ENCODE data around the gene PAM.
"Not testable (repeated sequence)": the region's sequence is repeated elsewhere in the genome, so short reads cannot be mapped to it uniquely, and the experiment has no call there.

PAM gene

DNA sequence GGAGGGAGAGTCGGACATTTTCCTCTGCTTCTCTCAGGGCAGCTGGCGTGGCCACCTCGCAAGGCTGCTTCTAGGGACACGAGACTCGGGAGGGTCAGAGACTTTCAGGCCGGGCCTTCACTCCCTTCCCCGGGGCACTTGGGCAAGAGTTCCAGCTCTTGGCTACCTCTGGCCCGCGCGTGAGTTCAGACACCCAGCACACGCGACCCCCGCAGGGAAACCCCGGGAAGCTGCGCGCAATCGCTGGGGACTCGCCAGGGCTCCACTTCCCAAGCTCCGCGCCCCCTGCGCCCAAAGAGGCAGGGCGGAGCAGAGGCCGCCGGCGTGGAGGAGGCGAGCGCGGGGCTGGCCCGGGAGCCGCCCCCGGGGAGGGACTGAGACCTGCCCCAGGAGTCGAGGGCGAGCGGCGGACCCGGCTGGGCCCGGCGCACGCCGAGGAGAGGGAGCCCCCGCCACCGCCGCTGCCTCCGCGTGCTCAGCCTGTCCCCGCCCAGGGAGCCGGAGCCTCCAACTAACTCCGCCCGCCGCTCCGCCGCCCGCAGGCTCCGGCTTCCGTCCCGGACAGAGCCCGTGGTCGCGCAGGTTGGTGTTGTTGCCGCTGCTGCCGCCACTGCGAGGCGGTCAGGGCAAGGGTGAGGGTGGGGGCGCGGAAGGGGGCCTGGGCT is at the start of gene PAM:
Gene PAM (plus strand): TSS at position 539 of the 665 bp plus-strand sequence. CDS start 110,891 bp downstream, outside the sequence.
- peak; percentile 87 for DNase-seq

DNA sequence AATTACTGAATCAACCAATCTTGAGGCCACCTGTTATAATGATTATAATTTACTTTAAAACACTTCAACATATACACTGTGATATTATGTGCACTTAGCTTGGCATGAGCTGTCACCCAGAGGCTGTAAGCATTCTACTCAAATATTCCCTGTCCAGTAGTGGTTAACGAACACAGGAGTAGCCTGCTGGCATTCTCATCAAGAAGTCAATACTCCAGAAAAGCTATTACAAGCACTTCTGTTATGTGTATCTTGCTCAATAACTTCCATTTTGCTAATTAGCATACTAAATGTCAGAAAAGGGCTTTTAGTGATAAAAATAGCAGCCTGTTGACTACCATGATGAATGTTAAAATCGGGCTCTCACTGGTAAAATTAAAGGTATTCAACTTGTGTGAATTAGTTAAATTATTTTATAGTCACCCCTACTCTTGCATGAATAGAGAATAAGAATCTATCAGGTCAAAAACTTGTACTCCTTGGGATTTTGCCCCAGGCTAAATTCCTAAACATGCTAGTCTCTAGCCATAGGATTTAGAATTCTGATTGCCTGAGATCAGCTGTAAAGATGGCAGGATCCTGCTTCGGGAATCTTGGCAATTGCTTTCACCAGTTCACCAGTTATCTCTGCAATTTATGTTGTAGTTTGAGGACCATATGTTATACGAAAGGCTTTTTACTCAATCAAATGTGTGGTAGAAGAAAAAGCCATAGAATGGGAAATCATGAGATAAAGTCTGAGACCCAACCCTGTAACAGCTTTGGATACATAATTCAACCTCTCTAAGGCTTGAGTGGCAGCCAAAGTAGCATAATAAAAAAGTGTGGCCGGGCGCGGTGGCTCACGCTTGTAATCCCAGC is 43.4 kb upstream of the PAM start:
- no peak for DNase-seq

DNA sequence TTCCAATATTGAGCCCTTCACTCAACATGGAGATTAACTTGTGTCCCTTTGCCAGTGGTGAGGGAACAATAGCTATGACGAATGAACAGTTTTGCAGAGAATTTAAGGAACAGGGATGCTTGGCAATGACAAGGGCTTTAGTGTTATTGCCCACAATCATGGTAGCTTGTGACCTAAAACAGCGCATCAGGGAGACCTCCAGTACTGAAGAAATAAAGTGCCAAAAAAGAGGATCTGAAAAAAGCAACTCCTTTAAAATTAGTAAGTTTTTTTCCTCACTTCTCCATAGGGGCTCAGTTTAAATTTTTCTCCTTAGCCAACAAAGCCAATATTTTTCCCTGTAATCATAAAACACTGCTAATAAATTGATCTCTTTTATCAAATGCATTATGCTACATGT is 41.8 kb upstream of the PAM start:
- no peak for DNase-seq

DNA sequence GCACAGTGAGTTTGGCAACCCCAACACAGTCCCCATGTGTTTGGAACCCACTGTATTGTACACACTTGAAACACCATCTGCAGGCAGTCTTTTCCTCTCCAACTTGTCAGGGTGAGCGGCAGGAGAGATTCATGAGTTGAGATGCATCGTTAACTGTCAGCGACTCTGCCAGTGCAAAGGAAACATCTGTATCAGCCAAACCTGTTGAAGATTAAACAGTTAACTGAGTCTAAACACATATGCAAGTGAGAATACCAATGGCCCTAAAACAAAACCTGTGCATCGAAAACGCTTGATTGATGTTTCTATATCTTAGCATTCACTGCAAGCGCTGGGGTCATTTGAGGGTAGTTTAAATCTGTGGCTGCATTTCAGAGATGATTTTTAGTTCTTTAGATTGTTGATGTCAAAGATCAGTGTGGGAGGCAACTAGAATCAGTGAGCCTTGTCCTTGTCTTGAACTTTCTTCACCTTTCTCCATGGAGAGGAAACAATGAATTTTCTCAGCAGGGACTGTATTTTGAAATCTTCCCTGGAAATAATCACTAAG is 41.3 kb upstream of the PAM start:
- DNase-seq, result no peak

- no peak for DNase-seq
Observed at GRCh38 chr5:102715082-102715807, 39.9 kb upstream of the PAM start.

DNA sequence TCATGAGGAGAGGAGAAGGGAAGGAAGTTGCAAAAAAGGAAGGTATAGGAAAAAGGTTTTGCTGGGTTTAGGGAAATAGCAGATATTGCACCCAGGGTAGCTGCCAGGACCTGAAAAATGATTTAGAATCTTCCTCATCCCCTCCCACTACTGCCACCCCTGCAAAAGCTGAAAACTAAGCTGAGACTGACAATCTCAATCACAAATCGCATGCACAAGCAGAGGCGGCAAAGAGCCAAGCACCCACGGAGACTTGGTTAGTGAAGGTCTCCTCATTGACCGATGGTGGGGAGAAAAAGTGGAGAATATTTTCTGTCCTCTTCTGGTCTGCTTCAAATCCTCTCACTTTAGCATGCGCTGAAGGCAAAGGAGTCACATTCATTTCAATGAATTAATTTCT is 39.1 kb upstream of the PAM start:
- no peak for DNase-seq

DNA sequence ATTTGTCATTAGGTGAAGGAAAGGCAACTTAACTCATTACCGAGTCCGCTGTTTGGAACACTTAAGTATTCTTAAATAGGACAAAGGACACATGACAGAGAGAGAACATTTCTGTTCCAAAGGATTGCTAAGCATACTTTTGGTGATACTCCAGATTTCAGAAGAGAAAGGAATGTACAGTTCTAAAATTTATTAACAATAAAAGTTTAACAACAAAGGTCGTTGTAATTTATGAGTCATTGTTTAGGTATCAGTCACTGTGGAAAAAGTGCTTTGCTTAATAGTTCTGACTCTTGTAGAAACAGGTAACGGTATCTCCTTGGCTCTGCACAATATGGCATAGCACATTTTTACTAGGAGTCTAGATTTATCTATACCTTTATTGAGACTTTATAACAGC is 36.3 kb upstream of the PAM start:
- DNase-seq, result no peak

DNA sequence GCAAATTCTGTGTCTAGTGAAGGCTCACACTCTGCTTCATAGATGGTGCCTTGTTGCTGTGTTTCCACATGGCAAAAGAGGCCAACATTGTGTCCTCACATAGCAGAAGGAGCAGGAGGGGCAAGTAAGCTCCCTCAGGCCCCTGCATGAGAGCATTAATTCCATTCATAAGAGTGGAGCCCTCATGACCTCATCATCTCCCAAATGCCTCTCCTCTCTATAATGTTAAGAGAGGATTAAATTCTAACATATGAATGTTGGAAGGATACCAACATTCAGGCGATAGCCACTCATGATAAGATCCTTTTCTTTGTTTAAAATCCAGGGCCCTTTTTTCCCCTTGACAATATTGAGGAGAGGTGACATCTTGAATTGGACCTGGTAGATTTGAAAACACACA is 35.2 kb upstream of the PAM start:
- no peak for DNase-seq

DNA sequence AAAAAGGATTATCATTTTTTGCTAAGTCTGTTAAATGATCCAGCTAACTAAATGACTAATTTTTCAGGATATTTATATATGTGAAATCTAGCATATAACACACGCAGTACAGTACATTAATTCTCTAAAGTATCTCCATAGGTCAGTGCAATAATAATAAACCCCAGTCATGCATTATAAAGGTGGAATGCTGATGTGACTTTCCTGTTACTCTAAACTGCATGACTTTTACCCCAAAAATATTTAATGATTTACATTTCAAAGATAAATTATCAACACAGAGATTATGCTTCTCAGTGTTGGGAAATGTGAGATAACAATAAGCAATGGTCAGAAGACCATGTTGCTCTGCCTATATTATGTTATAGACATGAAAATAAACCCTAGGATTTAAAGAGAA is 34.1 kb upstream of the PAM start:
- no peak for DNase-seq

GRCh38 chr5:102722931-102723330 is 32.2 kb upstream of the PAM start:
- no peak for DNase-seq

- DNase-seq, result no peak
Observed at GRCh38 chr5:102731693-102732092, 23.4 kb upstream of the PAM start.

- DNase-seq, result no peak
Observed at GRCh38 chr5:102733534-102733933, 21.6 kb upstream of the PAM start.

DNA sequence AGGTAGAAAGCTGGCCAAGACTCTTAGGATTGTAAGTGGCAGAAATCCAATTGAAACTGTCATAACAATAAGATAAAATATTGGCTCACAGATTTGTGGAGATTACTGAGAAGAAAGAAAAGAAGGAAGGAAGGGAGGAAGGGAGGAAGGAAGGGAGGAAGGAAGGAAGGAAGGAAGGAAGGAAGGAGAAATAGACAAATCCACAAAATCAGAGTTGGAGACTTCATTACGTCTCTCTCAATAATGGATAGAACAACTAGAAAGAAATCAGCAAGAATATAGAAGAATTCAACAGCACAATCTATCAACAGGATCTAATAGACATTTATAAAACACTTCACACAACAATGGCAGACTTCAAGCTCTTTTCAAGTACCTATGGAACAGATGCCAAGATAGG is 17.9 kb upstream of the PAM start:
- no peak for DNase-seq

- no peak for DNase-seq
Observed at GRCh38 chr5:102737805-102738469, 17.2 kb upstream of the PAM start.

GRCh38 chr5:102740515-102740914 is 14.6 kb upstream of the PAM start:
- no peak for DNase-seq

- no peak for DNase-seq
Observed at GRCh38 chr5:102742215-102742614, 12.9 kb upstream of the PAM start.

- no peak for DNase-seq
Observed at GRCh38 chr5:102743900-102744299, 11.2 kb upstream of the PAM start.

- DNase-seq, result no peak
Observed at GRCh38 chr5:102747386-102748166, 7.5 kb upstream of the PAM start.

DNA sequence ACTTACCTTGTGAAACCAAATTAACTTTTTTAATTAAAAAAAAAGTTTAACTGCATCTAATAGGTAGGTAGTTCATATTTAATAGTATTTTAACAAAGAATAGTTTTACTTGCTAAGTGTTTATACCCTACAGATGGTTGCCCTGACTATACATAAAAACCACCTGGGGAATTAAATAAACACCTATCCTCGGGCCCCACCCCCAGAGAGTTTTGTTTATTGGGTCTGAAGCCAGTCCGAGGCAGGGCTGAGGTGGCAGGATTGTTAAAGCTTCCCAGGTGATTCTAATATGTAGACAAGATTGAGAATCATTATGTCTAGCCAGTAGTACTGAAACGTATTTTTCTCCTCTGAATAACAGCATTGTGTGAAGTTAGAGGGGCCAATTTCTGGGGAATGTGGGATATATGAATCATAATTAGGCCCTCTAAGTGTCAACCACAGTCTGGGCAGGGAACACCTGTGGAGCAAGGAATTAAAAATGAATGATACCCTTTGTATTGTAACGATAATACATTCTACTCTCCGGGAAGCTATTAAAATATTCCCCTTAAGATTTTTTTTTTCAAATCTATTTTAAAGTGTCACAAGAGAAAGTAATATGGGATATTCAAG is 5.6 kb upstream of the PAM start:
- no peak for DNase-seq

DNA sequence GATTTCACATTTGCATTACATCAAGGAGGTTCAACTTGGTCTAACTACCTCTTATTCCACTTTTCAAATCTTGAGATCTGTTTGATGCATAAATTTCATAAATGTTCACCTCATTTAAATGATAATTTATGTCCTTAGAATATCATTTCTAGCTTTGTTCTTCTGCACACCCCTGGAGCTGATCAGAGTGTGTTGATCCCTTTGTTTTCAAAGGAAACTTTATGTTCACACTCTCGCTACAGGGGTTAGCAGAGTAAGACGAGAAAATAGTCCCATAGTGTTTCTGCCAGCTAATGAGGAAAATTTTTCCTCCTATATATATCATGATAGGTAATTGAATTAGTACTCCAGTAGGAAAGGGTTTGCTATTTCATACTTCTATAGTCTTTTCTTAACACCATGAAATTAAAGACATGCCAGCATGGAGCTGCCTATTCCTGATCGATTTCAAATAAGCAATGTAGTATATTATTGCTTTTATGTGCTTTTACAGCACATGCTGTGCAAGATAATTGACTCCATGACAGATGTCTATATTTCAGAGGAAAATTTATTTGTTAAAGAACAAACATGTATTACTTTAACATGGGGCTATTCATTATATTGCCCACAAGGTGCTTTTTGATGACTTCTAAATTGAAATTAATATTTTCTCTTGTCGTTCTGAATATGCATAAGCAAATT is 4.8 kb upstream of the PAM start:
- DNase-seq, result no peak

- DNase-seq, result not testable (repeated sequence)
Observed at GRCh38 chr5:102751903-102752376, 3.2 kb upstream of the PAM start.

Measured in right hindlimb (tissue), 1 donor.